Left colon (tissue), 2 donors: Measurements from ENCODE around the gene DOCK7. TPM values are rescaled to one million over a fixed set of nuclear protein-coding genes. Genes with fewer than 3 reads are reported as not detected.
"Not testable (repeated sequence)": the region's sequence is repeated elsewhere in the genome, so short reads cannot be mapped to it uniquely, and the experiment has no call there.

Source experiments
- ATAC-seq: fragments of 200-7000 bp; cut with Tn5 transposase; one replicate; pipeline ENCODE4 v1.9.1; 2020; ENCODE audit warnings: mild to moderate bottlenecking, moderate library complexity
- DNase-seq, 2 donors: peaks; one replicate each; pipeline ENCODE4 v3.0.0-alpha.2; 2020
- intact Hi-C, 2 donors: fragments of 100-400 bp; cut with DNase I in 1 of 2; cut with micrococcal nuclease in 1 of 2; formaldehyde crosslinking; loops; one replicate each; pipeline versions ENCODE4 v1.11.2 to v1.14.0; 2022; cut with DNase I, micrococcal nuclease
- total RNA-seq, 2 donors: library from RNA; stranded (reverse); fragmentation: NEBNext Ultra II Directional; extraction: Animal tissue kit (Norgen Biotek cat#: 25700); gene quantifications; one replicate each; pipeline ENCODE4 v1.2.1, GENCODE V29; 2021
- donor health status: DM: no; HTN: no; CAD: no.
- donor health status: DM: yes; HTN: yes; CAD: no.

Gene DOCK7
- total RNA-seq, 2 donors from 2014 or later: 31.5 to 33.8 TPM

GRCh38 chr1:62637392-62638105 is 50.6 kb downstream of the DOCK7 start:
- intact Hi-C loops: no loop called here
- ATAC-seq (no peak), DNase-seq (no peak)

GRCh38 chr1:62628506-62628905 is 59.7 kb downstream of the DOCK7 start:
- DNase-seq (no peak), ATAC-seq (no peak)
- intact Hi-C loops: no loop called here

- intact Hi-C loops: no loop called here
- no peak for ATAC-seq
These were observed 62.8 kb downstream of the DOCK7 start for GRCh38 chr1:62625415-62625814.

GRCh38 chr1:62621907-62622306 is 66.3 kb downstream of the DOCK7 start:
- ATAC-seq: no peak
- intact Hi-C loops: no loop called here
- DNase-seq: no peak

More at GRCh38 chr1:62625415-62625814, 62.8 kb downstream of the DOCK7 start:
- DNase-seq: no peak

GRCh38 chr1:62613890-62614289 is 74.3 kb downstream of the DOCK7 start:
- intact Hi-C loops: no loop called here
- DNase-seq (no peak), ATAC-seq (no peak)

GRCh38 chr1:62613325-62613727 is 74.9 kb downstream of the DOCK7 start:
- ATAC-seq (no peak), DNase-seq (no peak)
- intact Hi-C loops: no loop called here

- ATAC-seq: no peak
- intact Hi-C loops: no loop called here
- DNase-seq: no peak
These were observed 75.4 kb downstream of the DOCK7 start for GRCh38 chr1:62612770-62613169.

GRCh38 chr1:62610588-62610987 is 77.6 kb downstream of the DOCK7 start:
- DNase-seq, intact Hi-C loops, ATAC-seq: not testable (repeated sequence)

- DNase-seq (no peak), ATAC-seq (no peak)
- intact Hi-C loops: no loop called here
These were observed 79.3 kb downstream of the DOCK7 start for GRCh38 chr1:62608905-62609304.

GRCh38 chr1:62601457-62601856 is 86.7 kb downstream of the DOCK7 start:
- intact Hi-C loops: no loop called here
- ATAC-seq (no peak), DNase-seq (no peak)

- intact Hi-C loops: no loop called here
- no peak for ATAC-seq
- DNase-seq: no peak
These were observed 89.1 kb downstream of the DOCK7 start for GRCh38 chr1:62599044-62599443.

- no peak for ATAC-seq
- intact Hi-C loops: no loop called here
- no peak for DNase-seq
These were observed 90.9 kb downstream of the DOCK7 start, which contains the start of gene ANGPTL3 for GRCh38 chr1:62597281-62597680. ANGPTL3 (plus strand) TSS chr1:62597520; CDS start chr1:62597567, 47 bp downstream.

- ATAC-seq: no peak
- intact Hi-C loops: no loop called here
- DNase-seq: no peak
These were observed 92.5 kb downstream of the DOCK7 start for GRCh38 chr1:62595647-62596046.

GRCh38 chr1:62593825-62594394 is 94.3 kb downstream of the DOCK7 start:
- intact Hi-C loops: no loop called here
- DNase-seq (no peak), ATAC-seq (no peak)

- no peak for DNase-seq
- no peak for ATAC-seq
- intact Hi-C loops: no loop called here
These were observed 97.2 kb downstream of the DOCK7 start for GRCh38 chr1:62590970-62591368.

- intact Hi-C loops: no loop called here
- ATAC-seq (peak; percentile 69), DNase-seq (no peak)
These were observed 97.8 kb downstream of the DOCK7 start for GRCh38 chr1:62590255-62590969.

GRCh38 chr1:62589321-62589720 is 98.9 kb downstream of the DOCK7 start:
- DNase-seq (no peak), ATAC-seq (no peak)

GRCh38 chr1:62588000-62588399 is 100.2 kb downstream of the DOCK7 start:
- no peak for DNase-seq
- intact Hi-C loops: no loop called here
- ATAC-seq: no peak

More at GRCh38 chr1:62589321-62589720, 98.9 kb downstream of the DOCK7 start:
- intact Hi-C loops: no loop called here

- DNase-seq (no peak), ATAC-seq (no peak)
- intact Hi-C loops: no loop called here
These were observed 102.6 kb downstream of the DOCK7 start for GRCh38 chr1:62585469-62586155.
